SU-DHL-6 (cell line): ENCODE data around the gene KLK10.

ENCODE experiments used
- EZH2phosphoT487 ChIP-seq: fragments of 200-600 bp; sonication (generic), shearing (Covaris generic); conservative IDR thresholded peaks from 2 replicates; pipeline ENCODE4 v1.6.1; 2018; ENCODE audit warnings: mild to moderate bottlenecking, antibody characterized with exemption, low read length, moderate library complexity, mixed read lengths
- TF ChIP-seq, protein P1 (sequence below): fragments of 200-600 bp; sonication (generic); IDR thresholded peaks from one replicate; pipeline ENCODE4 v1.5.1; 2017; ENCODE audit warnings: antibody characterized with exemption, mild to moderate bottlenecking, low read length, moderate library complexity; ENCODE audit not compliant: insufficient read depth, poor library complexity, severe bottlenecking

- TF ChIP-seq, protein P1, sequence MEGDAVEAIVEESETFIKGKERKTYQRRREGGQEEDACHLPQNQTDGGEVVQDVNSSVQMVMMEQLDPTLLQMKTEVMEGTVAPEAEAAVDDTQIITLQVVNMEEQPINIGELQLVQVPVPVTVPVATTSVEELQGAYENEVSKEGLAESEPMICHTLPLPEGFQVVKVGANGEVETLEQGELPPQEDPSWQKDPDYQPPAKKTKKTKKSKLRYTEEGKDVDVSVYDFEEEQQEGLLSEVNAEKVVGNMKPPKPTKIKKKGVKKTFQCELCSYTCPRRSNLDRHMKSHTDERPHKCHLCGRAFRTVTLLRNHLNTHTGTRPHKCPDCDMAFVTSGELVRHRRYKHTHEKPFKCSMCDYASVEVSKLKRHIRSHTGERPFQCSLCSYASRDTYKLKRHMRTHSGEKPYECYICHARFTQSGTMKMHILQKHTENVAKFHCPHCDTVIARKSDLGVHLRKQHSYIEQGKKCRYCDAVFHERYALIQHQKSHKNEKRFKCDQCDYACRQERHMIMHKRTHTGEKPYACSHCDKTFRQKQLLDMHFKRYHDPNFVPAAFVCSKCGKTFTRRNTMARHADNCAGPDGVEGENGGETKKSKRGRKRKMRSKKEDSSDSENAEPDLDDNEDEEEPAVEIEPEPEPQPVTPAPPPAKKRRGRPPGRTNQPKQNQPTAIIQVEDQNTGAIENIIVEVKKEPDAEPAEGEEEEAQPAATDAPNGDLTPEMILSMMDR: no peak
- no peak for TF ChIP-seq EZH2phosphoT487
These were observed 4.4 kb upstream of the KLK10 start for GRCh38 chr19:51023946-51024345.
